GM18517 (cell line): ENCODE results near the gene ATP6V1F.
"Not testable (repeated sequence)": the region's sequence is repeated elsewhere in the genome, so short reads cannot be mapped to it uniquely, and the experiment has no call there.

Experiments
- ATAC-seq: cut with Tn5 transposase; IDR thresholded peaks from one replicate; pipeline ENCODE4 v1.9.1; 2021; ENCODE audit warnings: mild to moderate bottlenecking, moderate library complexity; ENCODE audit not compliant: unreplicated experiment

The ATP6V1F gene

GRCh38 chr7:128894101-128894440 lies 31.4 kb downstream of the ATP6V1F start:
- ATAC-seq = no peak

- ATAC-seq = no peak
These were observed 32.7 kb downstream of the ATP6V1F start for GRCh38 chr7:128895320-128895719.

- ATAC-seq = no peak
These were observed 36.7 kb downstream of the ATP6V1F start for GRCh38 chr7:128899392-128899791.

- no peak for ATAC-seq
These were observed 37.6 kb downstream of the ATP6V1F start for GRCh38 chr7:128900237-128900636.

- ATAC-seq = no peak
These were observed 40.3 kb downstream of the ATP6V1F start for GRCh38 chr7:128902761-128903585.

GRCh38 chr7:128903621-128904361 lies 41.1 kb downstream of the ATP6V1F start:
- ATAC-seq = no peak

GRCh38 chr7:128904381-128905197 lies 41.9 kb downstream of the ATP6V1F start:
- ATAC-seq = no peak

GRCh38 chr7:128906001-128906765 lies 43.5 kb downstream of the ATP6V1F start:
- ATAC-seq = no peak

GRCh38 chr7:128906766-128907559 lies 44.3 kb downstream of the ATP6V1F start:
- no peak for ATAC-seq

GRCh38 chr7:128908750-128909624 lies 46.3 kb downstream of the ATP6V1F start:
- ATAC-seq = no peak

GRCh38 chr7:128909625-128910568 lies 47.2 kb downstream of the ATP6V1F start:
- ATAC-seq = no peak

GRCh38 chr7:128910569-128910945 lies 47.9 kb downstream of the ATP6V1F start, which contains the start of gene KCP:
KCP (minus strand) TSS chr7:128910709; CDS start chr7:128910676, 33 bp downstream.
- ATAC-seq = no peak

GRCh38 chr7:128911423-128912031 lies 48.9 kb downstream of the ATP6V1F start:
- no peak for ATAC-seq

GRCh38 chr7:128912281-128912680 lies 49.6 kb downstream of the ATP6V1F start:
- ATAC-seq = no peak

- ATAC-seq = not testable (repeated sequence)
These were observed 50.2 kb downstream of the ATP6V1F start for GRCh38 chr7:128912709-128913495.

- ATAC-seq = no peak
These were observed 51.4 kb downstream of the ATP6V1F start for GRCh38 chr7:128913870-128914565.
